Fibroblast of lung (primary cell): ENCODE measurements around the gene SMC2.

Experiments used
- EZH2 ChIP-seq: IDR thresholded peaks from 2 replicates; pipeline ENCODE4 v1.5.1; 2012; ENCODE audit warnings: low read length, control low read depth, mild to moderate bottlenecking; ENCODE audit errors: missing control alignments
- TF ChIP-seq, protein P1 (sequence below), 2 donors: IDR thresholded peaks in 1 of 2; conservative IDR thresholded peaks in 1 of 2; 1 replicate in 1 of 2; 2 replicates in 1 of 2; pipeline ENCODE4 v1.5.1; 2011 to 2012; ENCODE audit warnings: low read length in 2 of 2, control low read depth in 1 of 2, inconsistent platforms in 1 of 2, low read depth in 1 of 2, mild to moderate bottlenecking in 1 of 2

GRCh38 chr9:104121022-104121421 lies 26.9 kb downstream of the SMC2 start:
- TF ChIP-seq, protein P1, sequence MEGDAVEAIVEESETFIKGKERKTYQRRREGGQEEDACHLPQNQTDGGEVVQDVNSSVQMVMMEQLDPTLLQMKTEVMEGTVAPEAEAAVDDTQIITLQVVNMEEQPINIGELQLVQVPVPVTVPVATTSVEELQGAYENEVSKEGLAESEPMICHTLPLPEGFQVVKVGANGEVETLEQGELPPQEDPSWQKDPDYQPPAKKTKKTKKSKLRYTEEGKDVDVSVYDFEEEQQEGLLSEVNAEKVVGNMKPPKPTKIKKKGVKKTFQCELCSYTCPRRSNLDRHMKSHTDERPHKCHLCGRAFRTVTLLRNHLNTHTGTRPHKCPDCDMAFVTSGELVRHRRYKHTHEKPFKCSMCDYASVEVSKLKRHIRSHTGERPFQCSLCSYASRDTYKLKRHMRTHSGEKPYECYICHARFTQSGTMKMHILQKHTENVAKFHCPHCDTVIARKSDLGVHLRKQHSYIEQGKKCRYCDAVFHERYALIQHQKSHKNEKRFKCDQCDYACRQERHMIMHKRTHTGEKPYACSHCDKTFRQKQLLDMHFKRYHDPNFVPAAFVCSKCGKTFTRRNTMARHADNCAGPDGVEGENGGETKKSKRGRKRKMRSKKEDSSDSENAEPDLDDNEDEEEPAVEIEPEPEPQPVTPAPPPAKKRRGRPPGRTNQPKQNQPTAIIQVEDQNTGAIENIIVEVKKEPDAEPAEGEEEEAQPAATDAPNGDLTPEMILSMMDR (conservative IDR thresholded peaks at IDR 0.05 in 1 of 2, IDR thresholded peaks at IDR 0.05 in 1 of 2; ENCODE audit: low read depth in 1 of 2, low read length in 2 of 2): no peak
- TF ChIP-seq EZH2: no peak
